ENCODE measurements around the gene STK10. TPM values are rescaled to one million over a fixed set of nuclear protein-coding genes. Genes with fewer than 3 reads are reported as not detected.
A peak's percentile ranks its signal among the peaks of the same experiment; 100 is the strongest.

Gene STK10
- total and polyA plus RNA-seq, 9 of the 15 experiments (the other 6 are each of a cell fraction or from before 2014, with no cell fraction given), result 0.30 to 6.7 (median 2.4) TPM

DNA sequence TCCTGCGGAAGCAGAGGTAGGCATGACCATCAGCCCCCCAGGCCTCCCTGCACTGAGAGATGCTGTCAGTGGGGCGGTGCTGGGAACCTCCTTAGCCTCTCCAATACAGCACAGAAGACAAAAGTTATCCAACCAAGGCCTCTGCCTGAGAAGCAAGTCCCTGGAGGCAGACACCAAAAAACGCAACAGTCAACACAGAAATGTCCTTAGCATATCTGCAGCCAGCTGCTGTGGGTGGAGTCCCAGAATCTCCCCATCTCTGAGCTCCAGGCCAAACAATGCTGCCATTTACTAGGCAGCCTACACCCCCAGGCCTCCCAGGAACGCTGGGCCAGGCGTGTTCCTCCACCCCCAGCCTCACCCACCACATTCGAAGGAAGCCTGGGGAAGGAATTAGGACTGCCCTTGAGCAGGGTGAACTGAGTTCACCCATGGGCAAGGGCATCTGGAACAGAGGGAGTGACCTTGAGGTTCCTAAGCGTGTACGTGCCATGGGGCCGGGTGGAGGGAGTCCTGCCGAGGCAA is 43.7 kb downstream of the STK10 start (continued):
- TF ChIP-seq CHD1 (IDR thresholded peaks at IDR 0.05; ENCODE audit: low read length) (no peak), E4F1 (CRISPR knock-in tag; IDR thresholded peaks at IDR 0.05; ENCODE audit: borderline replicate concordance) (no peak), ZNF24 (IDR thresholded peaks at IDR 0.05) (no peak), ZNF174 (CRISPR knock-in tag; IDR thresholded peaks at IDR 0.05) (no peak), ETV5 (CRISPR knock-in tag; IDR thresholded peaks at IDR 0.05; ENCODE audit: low read depth) (no peak), KLF13 (tag; IDR thresholded peaks at IDR 0.05; ENCODE audit: borderline replicate concordance, low read depth) (no peak), HDAC2 (IDR thresholded peaks at IDR 0.05) (peak; percentile 44; the same call in 1 of the 2 replicates), MEF2A (IDR thresholded peaks at IDR 0.05; ENCODE audit: control insufficient read depth, low read depth, low read length) (no peak), TBL1XR1 (IDR thresholded peaks at IDR 0.05; ENCODE audit: low read length in 2 of 2) (peak in 1 of 2 experiments; percentile 64; a peak in 1 of 4 replicates), HDAC1 (IDR thresholded peaks at IDR 0.05) (peak in 1 of 2 experiments; percentile 29; a peak in 1 of 4 replicates), HMG20B (CRISPR knock-in tag; IDR thresholded peaks at IDR 0.05) (no peak), ZNF785 (CRISPR knock-in tag; IDR thresholded peaks at IDR 0.05) (no peak), CHD7 (IDR thresholded peaks at IDR 0.05; ENCODE audit: low read depth, low read length) (no peak), STAT5B (CRISPR knock-in tag; IDR thresholded peaks at IDR 0.05) (no peak), GABPA (tag; conservative IDR thresholded peaks at IDR 0.05; ENCODE audit: low read depth) (no peak), TCF3 (CRISPR knock-in tag; IDR thresholded peaks at IDR 0.05) (peak; percentile 78)
